Mesothelial cell of epicardium (in vitro differentiated cells): ENCODE measurements around the gene DSC1. TPM values are rescaled to one million over a fixed set of nuclear protein-coding genes. Genes with fewer than 3 reads are reported as not detected.

Experiments
- DNase-seq, 2 experiments: peaks; one replicate each; pipeline ENCODE4 v3.0.0; 2021; ENCODE audit warnings: low spot score in 2 of 2; ENCODE audit not compliant: unreplicated experiment in 2 of 2
- H3K27ac Mint-ChIP-seq: 2 replicates; pipeline ENCODE4 v1.8.0; 2021; ENCODE audit warnings: mixed read lengths
- H3K27me3 Mint-ChIP-seq: 2 replicates; pipeline ENCODE4 v1.8.0; 2021; ENCODE audit warnings: low read depth, mixed read lengths
- H3K36me3 Mint-ChIP-seq: 2 replicates; pipeline ENCODE4 v1.8.0; 2021; ENCODE audit warnings: mixed read lengths
- H3K4me1 Mint-ChIP-seq: 2 replicates; pipeline ENCODE4 v1.8.0; 2021; ENCODE audit warnings: mixed read lengths
- H3K4me3 Mint-ChIP-seq: 2 replicates; pipeline ENCODE4 v1.8.0; 2021; ENCODE audit warnings: mild to moderate bottlenecking, moderate library complexity, mixed read lengths
- H3K9me3 Mint-ChIP-seq: 2 replicates; pipeline ENCODE4 v1.8.0; 2021; ENCODE audit warnings: mixed read lengths
- total RNA-seq: library from RNA; stranded (reverse); gene quantifications from 3 replicates; pipeline ENCODE4 v1.2.1, GENCODE V29; 2021
- TF ChIP-seq, protein P1 (sequence below): fragments of 200-600 bp; sonication (generic); IDR thresholded peaks from one replicate; pipeline ENCODE4 v1.5.0; 2021; ENCODE audit warnings: antibody characterized with exemption; ENCODE audit not compliant: unreplicated experiment

The DSC1 gene
- total RNA-seq, 1 donor from 2014 or later, result 0.36 TPM

DNA sequence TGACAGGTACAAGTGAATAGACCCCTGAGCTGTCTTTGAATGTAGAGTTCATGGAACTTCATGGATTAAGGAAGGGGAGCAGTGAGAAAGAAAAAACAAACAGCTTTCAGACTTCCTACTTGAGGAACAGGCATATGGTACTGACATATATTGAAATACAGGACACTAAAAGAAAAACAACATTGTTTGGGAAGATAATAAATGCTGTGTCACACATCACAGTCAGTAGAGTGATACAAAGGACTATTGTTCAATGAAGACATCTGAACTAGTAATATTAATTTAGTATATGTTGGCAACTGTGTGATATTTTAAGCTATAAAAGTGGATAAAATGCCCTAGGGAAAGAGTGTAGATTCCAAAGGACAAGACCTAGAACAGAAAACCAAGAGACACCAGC, 63.8 kb downstream of the DSC1 start:
- no peaks in the 10 kb centered on the region for H3K27me3 Mint-ChIP-seq

GRCh38 chr18:31097666-31098065, 65.0 kb downstream of the DSC1 start:
- Mint-ChIP-seq H3K4me1 (peaks cover 32% of the 10 kb centered on the region), H3K27ac (no peak overlapping the region), H3K9me3 (no peaks in the 10 kb centered on the region), H3K27me3 (no peaks in the 10 kb centered on the region), H3K4me3 (no peak overlapping the region), H3K36me3 (peaks cover 6% of the 10 kb centered on the region)
- TF ChIP-seq, protein P1, sequence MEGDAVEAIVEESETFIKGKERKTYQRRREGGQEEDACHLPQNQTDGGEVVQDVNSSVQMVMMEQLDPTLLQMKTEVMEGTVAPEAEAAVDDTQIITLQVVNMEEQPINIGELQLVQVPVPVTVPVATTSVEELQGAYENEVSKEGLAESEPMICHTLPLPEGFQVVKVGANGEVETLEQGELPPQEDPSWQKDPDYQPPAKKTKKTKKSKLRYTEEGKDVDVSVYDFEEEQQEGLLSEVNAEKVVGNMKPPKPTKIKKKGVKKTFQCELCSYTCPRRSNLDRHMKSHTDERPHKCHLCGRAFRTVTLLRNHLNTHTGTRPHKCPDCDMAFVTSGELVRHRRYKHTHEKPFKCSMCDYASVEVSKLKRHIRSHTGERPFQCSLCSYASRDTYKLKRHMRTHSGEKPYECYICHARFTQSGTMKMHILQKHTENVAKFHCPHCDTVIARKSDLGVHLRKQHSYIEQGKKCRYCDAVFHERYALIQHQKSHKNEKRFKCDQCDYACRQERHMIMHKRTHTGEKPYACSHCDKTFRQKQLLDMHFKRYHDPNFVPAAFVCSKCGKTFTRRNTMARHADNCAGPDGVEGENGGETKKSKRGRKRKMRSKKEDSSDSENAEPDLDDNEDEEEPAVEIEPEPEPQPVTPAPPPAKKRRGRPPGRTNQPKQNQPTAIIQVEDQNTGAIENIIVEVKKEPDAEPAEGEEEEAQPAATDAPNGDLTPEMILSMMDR, result no peak
- DNase-seq, result no peak

More for the DNA sequence above, 63.8 kb downstream of the DSC1 start:
- H3K4me1 Mint-ChIP-seq, result peaks cover 42% of the 10 kb centered on the region
- peak overlapping the region; percentile 88 for H3K4me3 Mint-ChIP-seq
- DNase-seq, result no peak
- H3K27ac Mint-ChIP-seq, result peak overlapping the region; percentile 65
- H3K9me3 Mint-ChIP-seq, result no peaks in the 10 kb centered on the region
- H3K36me3 Mint-ChIP-seq, result no peaks in the 10 kb centered on the region
- TF ChIP-seq, protein P1, result no peak

DNA sequence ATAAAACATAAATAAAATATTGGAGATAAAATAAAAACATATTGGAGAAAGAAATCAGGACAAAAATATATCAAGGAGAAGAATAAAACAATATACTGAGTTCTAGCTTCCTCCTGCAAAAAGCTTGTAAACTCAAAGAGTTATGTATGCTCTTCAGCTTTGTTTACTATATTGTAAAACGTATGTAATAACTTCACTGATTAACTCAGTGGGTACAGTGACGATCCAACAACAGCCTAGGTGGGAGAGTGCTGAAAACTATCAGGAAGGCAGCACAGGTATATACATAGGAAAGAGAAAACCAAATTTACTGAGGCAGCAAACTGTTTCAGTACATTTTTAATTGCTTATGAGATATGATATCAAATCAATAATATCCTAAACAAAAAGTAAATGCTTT, 68.8 kb downstream of the DSC1 start:
- Mint-ChIP-seq H3K4me3 (no peak overlapping the region), H3K4me1 (peaks cover 11% of the 10 kb centered on the region), H3K27me3 (no peaks in the 10 kb centered on the region), H3K9me3 (no peaks in the 10 kb centered on the region), H3K36me3 (peaks cover 34% of the 10 kb centered on the region), H3K27ac (no peak overlapping the region)
- TF ChIP-seq, protein P1, result no peak
- DNase-seq, result no peak

DNA sequence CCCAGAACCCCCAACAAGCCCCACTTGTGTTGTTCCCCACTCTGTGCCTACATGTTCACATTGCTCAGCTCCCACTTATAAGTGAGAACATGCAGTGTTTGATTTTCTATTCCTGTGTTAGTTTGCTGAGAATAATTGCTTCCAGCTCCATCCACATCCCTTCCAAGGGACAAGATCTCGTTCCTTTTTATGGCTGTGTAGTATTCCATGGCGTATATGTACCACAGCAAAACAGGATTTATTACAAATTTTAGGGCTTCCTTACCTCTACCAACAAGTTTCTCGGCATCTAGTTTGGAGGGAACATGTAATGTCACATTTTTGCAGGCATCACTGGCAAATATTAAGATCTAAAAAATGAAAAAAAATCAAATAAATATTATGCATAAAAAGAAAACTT, 69.4 kb downstream of the DSC1 start:
- peaks cover 34% of the 10 kb centered on the region for H3K36me3 Mint-ChIP-seq
- no peak overlapping the region for H3K4me3 Mint-ChIP-seq
- DNase-seq, result no peak
- H3K4me1 Mint-ChIP-seq, result peaks cover 8% of the 10 kb centered on the region
- no peaks in the 10 kb centered on the region for H3K9me3 Mint-ChIP-seq
- TF ChIP-seq, protein P1, result no peak
- no peak overlapping the region for H3K27ac Mint-ChIP-seq
- H3K27me3 Mint-ChIP-seq, result no peaks in the 10 kb centered on the region

DNA sequence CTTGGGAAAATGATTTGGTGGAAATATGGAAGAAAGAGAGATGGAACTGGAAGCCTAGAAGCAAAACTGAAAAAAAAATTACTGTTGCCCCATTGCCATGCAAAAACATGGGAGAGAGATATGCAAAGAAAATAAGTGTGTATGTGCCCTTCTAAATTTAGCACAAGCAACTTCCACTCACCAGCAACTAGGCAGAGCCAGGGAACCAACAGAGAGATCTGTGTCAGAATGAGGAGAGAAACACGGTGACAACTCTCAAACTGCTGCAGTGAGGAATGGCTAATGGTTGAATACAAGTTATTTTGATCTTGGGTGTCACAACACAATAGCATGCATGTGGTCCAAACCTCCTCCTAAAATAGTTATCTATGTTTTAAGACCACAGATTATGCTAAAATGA, 71.3 kb downstream of the DSC1 start:
- Mint-ChIP-seq H3K36me3 (peaks cover 46% of the 10 kb centered on the region), H3K4me1 (peaks cover 5% of the 10 kb centered on the region), H3K4me3 (no peak overlapping the region), H3K9me3 (no peaks in the 10 kb centered on the region), H3K27ac (no peak overlapping the region), H3K27me3 (no peaks in the 10 kb centered on the region)
- TF ChIP-seq, protein P1, result no peak
- no peak for DNase-seq

GRCh38 chr18:31088532-31088931, 74.1 kb downstream of the DSC1 start:
- Mint-ChIP-seq H3K4me3 (no peak overlapping the region), H3K9me3 (no peaks in the 10 kb centered on the region), H3K36me3 (peaks cover 48% of the 10 kb centered on the region), H3K4me1 (no peaks in the 10 kb centered on the region), H3K27me3 (no peaks in the 10 kb centered on the region), H3K27ac (no peak overlapping the region)
- no peak for DNase-seq
- TF ChIP-seq, protein P1, result no peak
